ENCODE data around the gene HCN1.

GRCh38 chr5:45279109-45279508 lies 417.1 kb downstream of the HCN1 start:
- TF ChIP-seq CTCF (IDR thresholded peaks at IDR 0.05), result no peak
- no peak for TF ChIP-seq JUN (IDR thresholded peaks at IDR 0.05)
- no peak for TF ChIP-seq CEBPB (IDR thresholded peaks at IDR 0.05)
- no peak for TF ChIP-seq MAFK (IDR thresholded peaks at IDR 0.05; ENCODE audit: partially characterized antibody)
- TF ChIP-seq HDAC2 (IDR thresholded peaks at IDR 0.05), result no peak
- TF ChIP-seq RFX5 (IDR thresholded peaks at IDR 0.05), result no peak
- no peak for TF ChIP-seq FOSL2 (IDR thresholded peaks at IDR 0.05)
- TF ChIP-seq FOSL2 (CRISPR knock-in tag; IDR thresholded peaks at IDR 0.05), result no peak

Measured in A549 (cell line).